ENCODE measurements around the gene LENEP.

- TF ChIP-seq CTCF (IDR thresholded peaks at IDR 0.05): no peak
- TF ChIP-seq POLR2A (IDR thresholded peaks at IDR 0.05): no peak
Measured at GRCh38 chr1:155014709-155015508, 21.5 kb downstream of the LENEP start.
